GM19397 (cell line): Measurements from ENCODE around the gene EPS8L3.

ENCODE experiments used
- ATAC-seq: cut with Tn5 transposase; IDR thresholded peaks from one replicate; pipeline ENCODE4 v1.9.1; 2021; ENCODE audit warnings: mild to moderate bottlenecking, moderate library complexity; ENCODE audit not compliant: unreplicated experiment

Gene EPS8L3

GRCh38 chr1:109740615-109741373, 22.9 kb downstream of the EPS8L3 start, which contains the start of gene GSTM3:
GSTM3 (minus strand) TSS chr1:109741038; CDS start chr1:109740287, 751 bp downstream.
- ATAC-seq, result no peak

- ATAC-seq, result peak; percentile 89
These were observed 23.7 kb downstream of the EPS8L3 start for GRCh38 chr1:109739738-109740614.

- no peak for ATAC-seq
These were observed 30.4 kb downstream of the EPS8L3 start for GRCh38 chr1:109733236-109733870.

DNA sequence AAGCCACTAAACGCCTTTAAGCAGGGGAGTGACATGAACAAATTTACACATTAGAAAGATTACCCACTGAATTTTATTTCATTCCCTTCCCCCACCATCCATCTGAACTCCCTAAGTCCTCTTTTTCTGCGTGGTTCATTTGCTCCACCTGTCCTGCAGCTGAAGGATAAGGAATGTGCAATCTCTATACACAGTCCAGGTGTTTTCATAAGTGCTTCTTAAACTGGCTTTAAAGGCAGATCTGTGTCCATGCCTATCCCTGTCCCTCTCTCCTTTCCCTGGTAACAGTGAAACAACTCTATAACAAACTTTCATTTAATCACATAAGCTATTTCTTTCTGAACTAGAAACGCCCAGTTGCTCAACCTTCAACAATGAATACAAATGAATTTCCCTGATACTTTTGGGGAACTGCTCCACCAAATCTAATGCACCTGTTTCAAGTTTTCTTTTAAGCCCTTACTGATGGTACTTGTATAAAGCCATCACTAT, 31.3 kb downstream of the EPS8L3 start:
- no peak for ATAC-seq

DNA sequence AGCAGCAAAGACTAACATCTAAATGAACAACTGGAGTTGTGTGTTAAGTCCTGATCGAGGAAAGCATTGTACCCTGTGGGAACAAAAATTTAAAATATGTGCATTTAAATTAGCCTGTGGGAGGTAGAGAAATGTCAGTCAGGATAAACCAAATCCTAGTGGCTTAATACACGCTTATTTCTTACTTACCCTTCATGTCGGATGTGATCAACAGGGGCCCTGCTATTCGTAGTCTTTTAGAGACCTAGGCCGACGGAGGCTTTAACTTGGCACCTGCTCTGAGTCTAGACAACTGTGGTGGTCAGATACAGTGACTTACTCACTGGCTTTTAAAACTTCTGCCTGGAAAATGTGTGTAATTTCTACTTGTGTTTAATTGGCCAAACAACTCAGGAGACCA, 33.1 kb downstream of the EPS8L3 start:
- no peak for ATAC-seq

- no peak for ATAC-seq
These were observed 34.9 kb downstream of the EPS8L3 start for GRCh38 chr1:109728870-109729269.

DNA sequence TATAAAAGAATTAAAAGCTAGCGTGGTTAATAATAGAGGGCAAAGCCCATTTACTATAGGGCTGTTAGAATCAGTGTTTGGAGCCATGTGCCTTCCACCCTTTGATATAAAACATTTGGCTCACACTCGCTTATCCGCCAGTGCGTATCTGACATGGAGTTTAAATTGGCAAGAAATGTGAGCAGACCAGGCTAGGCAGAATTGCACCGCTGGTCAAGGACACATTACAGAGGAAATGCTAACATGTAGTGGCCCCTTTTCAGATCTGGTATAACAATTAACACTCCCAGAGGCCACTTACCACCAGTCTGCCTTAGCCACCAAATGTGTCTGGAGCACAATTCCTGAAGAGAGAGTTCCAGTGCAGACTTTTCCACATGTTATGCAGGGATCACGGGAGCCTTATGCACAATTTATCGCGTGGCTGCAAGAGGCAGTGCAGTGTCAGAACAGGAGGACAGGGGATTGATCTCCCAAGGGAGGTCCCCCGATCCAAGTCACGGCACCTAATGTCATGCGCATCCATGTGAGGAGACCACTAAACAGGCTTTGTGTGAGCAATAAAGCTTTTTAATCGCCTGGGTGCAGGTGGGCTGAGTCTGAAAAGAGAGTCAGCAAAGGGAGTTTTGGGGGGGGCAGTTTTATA, 36.9 kb downstream of the EPS8L3 start:
- ATAC-seq, result no peak

DNA sequence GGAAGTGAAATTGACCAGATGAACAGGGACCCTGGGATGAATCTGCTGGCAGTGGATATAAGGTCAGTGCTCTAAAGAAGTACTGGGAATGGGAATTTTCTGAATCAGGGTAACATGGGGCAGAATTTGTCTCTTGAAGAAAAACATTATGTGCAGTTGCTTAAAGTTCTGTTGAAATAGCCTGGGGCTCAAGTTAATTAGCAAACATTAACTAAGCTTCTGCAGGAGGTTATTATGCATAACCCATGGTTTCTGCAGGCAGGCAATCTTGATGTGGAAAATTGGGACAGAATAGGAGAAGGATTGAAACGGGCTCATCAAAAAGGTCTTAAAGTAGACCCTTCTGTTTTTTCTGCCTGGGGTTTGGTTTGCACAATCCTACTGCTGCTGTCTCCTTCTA, 37.7 kb downstream of the EPS8L3 start:
- ATAC-seq, result no peak

DNA sequence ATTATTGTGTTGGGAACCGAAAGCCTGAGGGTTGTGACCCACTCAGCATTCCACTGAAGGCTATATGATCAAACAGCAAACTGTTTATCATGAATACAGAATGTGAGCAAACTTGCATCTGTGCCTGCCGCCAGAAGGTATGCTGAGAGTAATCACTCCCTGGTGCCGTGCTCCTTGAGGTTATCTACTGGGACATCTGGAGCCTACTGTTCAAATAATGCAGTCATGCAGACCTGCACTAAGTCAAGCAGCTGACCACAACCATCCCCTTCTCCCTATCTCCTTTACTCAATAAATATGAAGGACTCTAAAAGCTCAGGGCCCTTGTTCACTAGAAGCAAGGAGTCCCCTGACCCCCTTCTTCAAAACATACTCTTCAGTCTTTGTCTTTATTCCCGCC, 38.2 kb downstream of the EPS8L3 start:
- no peak for ATAC-seq

GRCh38 chr1:109724933-109725332, 38.8 kb downstream of the EPS8L3 start:
- ATAC-seq, result no peak

GRCh38 chr1:109722908-109723691, 40.6 kb downstream of the EPS8L3 start:
- no peak for ATAC-seq

DNA sequence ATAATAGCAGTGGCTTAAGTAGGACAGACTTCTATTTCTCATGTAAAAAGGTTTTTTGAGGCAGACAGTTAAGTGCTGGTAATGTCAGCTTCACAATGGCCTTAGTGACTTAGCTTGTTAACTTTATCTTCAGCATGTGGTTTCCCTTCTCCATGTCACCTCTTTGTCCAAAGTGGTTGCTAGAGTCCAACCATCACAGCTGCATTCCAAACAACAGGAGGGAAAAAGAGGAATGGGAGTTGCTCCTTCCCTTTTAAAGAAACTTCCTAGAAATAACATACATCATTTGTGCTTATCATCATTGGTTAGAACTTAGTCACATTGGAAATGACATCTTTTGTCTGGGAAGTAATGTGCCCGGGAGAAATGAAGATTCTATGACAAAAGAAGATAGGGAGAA, 41.8 kb downstream of the EPS8L3 start:
- no peak for ATAC-seq

- no peak for ATAC-seq
These were observed 42.7 kb downstream of the EPS8L3 start for GRCh38 chr1:109721042-109721441.

- no peak for ATAC-seq
These were observed 44.3 kb downstream of the EPS8L3 start for GRCh38 chr1:109719337-109719837.

- no peak for ATAC-seq
These were observed 45.2 kb downstream of the EPS8L3 start for GRCh38 chr1:109718495-109718894.

GRCh38 chr1:109717729-109718128, 46.0 kb downstream of the EPS8L3 start:
- ATAC-seq, result no peak

DNA sequence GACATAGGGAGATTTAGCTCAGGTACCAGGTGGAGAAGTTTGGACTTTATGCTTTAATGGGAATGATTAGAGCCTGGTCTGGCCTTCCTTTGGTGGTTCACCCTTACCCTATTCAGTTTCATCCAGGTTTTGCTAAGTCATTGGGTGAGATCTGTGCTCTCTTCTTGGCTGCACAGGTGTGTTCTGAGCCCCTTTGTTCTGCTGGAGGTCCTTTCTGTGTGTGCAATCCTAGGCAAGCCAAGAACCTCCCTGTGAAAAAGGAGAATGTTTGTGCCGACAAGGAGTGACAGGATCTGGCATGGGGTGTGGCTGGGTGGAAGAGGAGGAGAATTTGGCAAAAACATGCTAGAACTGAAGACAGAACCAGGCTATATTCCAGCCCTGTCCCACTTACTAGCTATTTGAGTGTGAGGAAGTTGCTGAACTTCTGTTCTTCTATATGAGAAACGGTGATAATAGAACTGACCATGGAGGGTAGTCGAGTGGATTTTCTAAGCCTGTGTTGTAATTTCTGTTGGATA, 47.1 kb downstream of the EPS8L3 start:
- ATAC-seq, result no peak

DNA sequence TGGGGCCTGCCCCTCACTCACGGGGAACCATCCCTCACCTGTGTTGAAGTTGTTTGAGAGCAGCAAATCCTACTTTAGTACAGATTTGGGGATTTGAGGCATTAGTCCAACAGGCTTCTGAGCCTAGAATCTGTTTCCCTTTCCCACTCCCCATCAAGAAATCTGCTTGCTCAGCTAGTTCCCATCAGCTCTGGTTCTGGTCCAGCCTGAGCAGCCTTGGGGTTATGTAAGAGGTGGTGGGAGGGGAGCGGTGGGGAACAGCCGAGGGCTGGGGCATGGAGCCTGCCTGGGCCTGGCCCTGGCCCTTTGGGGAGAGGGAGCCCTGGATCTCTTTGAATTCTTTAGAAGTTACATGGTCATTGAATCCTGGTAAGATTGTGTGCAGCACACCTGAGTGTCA, 47.6 kb downstream of the EPS8L3 start:
- ATAC-seq, result no peak

DNA sequence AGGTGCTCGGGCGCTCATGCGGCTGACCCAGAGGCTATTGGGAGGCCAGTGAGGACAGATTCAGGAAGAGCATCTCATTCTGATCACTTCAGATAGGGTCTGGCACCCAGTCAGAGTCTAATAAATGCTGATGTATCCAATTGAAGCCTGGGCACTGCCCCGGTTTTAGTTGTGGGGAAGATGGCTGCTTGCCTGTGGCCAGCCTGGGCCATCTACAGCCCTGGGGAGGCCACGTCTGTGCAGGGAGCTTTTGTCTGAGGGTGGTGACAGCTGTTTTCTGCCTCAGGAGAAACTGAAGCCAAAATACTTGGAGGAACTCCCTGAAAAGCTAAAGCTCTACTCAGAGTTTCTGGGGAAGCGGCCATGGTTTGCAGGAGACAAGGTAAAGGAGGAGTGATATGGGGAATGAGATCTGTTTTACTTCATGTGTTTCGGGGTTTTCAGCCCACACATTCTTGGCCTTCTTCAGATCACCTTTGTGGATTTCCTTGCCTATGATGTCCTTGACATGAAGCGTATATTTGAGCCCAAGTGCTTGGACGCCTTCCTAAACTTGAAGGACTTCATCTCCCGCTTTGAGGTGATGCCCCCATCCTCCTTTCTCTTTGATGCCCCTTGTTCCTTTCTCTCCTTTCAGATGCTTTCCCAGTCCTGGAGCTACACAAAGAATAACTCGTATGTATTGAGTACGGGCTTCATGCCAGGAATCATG, 48.9 kb downstream of the EPS8L3 start:
- no peak for ATAC-seq
